Lower lobe of right lung (tissue), 2 donors: Measurements from ENCODE around the gene PCCA. TPM values are rescaled to one million over a fixed set of nuclear protein-coding genes. Genes with fewer than 3 reads are reported as not detected.
A peak's percentile ranks its signal among the peaks of the same experiment; 100 is the strongest.

ENCODE experiments used
- ATAC-seq, 2 donors: fragments of 200-7000 bp; cut with Tn5 transposase; one replicate each; pipeline ENCODE4 v1.9.1; 2020 to 2022; ENCODE audit warnings: mild to moderate bottlenecking in 2 of 2, moderate library complexity in 2 of 2
- DNase-seq: peaks from one replicate; pipeline ENCODE4 v3.0.0-alpha.2; 2020
- H3K27ac ChIP-seq: fragments of 200-600 bp; one replicate; pipeline ENCODE4 v1.8.0; 2022
- H3K27me3 ChIP-seq: fragments of 200-600 bp; one replicate; pipeline ENCODE4 v1.8.0; 2022; ENCODE audit warnings: low read depth
- H3K36me3 ChIP-seq: fragments of 200-600 bp; one replicate; pipeline ENCODE4 v1.8.0; 2022; ENCODE audit warnings: mild to moderate bottlenecking
- H3K4me1 ChIP-seq: fragments of 200-600 bp; one replicate; pipeline ENCODE4 v1.8.0; 2022
- H3K4me3 ChIP-seq: fragments of 200-600 bp; one replicate; pipeline ENCODE4 v1.8.0; 2022; ENCODE audit warnings: mild to moderate bottlenecking
- H3K9me3 ChIP-seq: fragments of 200-600 bp; one replicate; pipeline ENCODE4 v1.8.0; 2022
- intact Hi-C: fragments of 100-400 bp; cut with DNase I; formaldehyde crosslinking; loops from one replicate; pipeline ENCODE4 v1.11.0; 2022
- total RNA-seq: library from RNA; stranded (reverse); fragmentation: NEBNext Ultra II Directional; extraction: Animal tissue kit (Norgen Biotek cat#: 25700); gene quantifications from one replicate; pipeline ENCODE4 v1.2.1, GENCODE V29; 2021
- TF ChIP-seq, protein P1 (sequence below): fragments of 200-600 bp; IDR thresholded peaks from one replicate; pipeline ENCODE4 v1.8.0; 2022; ENCODE audit warnings: antibody characterized with exemption, mild to moderate bottlenecking
- donor health status: DM: no; HTN: yes; CAD: no; lungs with severe emphysema.

PCCA gene
- total RNA-seq, 1 donor from 2014 or later: 37.8 TPM

DNA sequence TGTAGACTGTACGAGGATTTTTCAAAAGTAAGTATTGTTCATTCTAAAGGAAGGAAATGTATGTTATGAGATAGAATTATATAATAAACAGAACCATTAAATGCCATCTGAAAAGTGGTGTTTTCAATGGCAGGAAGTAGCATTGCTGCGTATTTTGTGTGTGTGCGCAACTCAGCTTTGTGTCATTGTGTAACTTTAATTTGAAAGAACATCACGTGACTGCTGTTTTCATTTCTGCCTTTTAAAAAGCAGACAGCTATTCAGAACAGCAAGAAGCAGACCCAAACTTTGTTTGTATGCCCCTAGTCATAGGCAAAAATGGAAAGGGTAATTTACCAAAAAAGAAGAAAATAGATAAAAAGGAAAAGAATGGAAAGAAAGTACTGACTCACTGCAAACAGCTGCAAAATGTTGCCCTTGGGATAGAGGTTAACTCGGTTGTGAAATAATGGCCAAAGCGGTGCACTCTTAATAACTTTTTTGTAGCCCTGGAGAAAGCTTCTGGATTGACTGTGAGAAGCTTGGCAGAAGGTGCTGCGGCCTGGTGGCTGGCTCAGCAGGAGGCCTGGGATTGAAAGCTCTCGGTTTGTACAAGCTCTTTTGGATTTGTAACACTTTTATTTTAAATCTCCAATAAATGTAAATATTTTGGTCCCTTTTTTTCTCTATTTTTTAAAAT is 402.4 kb downstream of the PCCA start:
- H3K4me3 ChIP-seq: no peak overlapping the region
- no peak for DNase-seq
- H3K4me1 ChIP-seq: peaks cover 18% of the 10 kb centered on the region
- no peaks in the 10 kb centered on the region for H3K36me3 ChIP-seq
- H3K27ac ChIP-seq: peak overlapping the region; percentile 31
- H3K27me3 ChIP-seq: no peaks in the 10 kb centered on the region
- peak; percentile 37 to 40 for ATAC-seq
- TF ChIP-seq, protein P1, sequence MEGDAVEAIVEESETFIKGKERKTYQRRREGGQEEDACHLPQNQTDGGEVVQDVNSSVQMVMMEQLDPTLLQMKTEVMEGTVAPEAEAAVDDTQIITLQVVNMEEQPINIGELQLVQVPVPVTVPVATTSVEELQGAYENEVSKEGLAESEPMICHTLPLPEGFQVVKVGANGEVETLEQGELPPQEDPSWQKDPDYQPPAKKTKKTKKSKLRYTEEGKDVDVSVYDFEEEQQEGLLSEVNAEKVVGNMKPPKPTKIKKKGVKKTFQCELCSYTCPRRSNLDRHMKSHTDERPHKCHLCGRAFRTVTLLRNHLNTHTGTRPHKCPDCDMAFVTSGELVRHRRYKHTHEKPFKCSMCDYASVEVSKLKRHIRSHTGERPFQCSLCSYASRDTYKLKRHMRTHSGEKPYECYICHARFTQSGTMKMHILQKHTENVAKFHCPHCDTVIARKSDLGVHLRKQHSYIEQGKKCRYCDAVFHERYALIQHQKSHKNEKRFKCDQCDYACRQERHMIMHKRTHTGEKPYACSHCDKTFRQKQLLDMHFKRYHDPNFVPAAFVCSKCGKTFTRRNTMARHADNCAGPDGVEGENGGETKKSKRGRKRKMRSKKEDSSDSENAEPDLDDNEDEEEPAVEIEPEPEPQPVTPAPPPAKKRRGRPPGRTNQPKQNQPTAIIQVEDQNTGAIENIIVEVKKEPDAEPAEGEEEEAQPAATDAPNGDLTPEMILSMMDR: peak; percentile 12
- no peaks in the 10 kb centered on the region for H3K9me3 ChIP-seq
- intact Hi-C loops: no loop called here

DNA sequence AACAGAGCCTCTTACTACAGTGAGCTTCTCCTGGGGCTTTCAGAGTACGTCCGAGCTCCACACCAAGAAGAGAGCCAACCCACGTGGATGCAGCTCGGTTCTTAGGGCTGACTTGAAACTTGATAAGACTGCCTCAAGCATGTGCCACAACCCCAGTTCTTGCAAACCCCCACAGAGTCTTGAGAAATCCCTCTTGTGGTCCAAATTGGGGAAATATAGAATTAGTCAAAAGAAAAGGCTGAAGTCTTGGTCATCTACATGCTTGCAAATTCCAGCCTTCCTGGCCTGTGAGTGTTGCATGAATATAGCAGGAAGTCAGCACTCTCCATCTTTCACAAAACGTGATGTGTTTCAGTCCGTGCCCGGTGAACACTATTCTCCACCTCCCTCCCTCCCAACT is 404.5 kb downstream of the PCCA start:
- H3K4me3 ChIP-seq: no peak overlapping the region
- intact Hi-C loops: no loop called here
- TF ChIP-seq, protein P1: no peak
- no peaks in the 10 kb centered on the region for H3K36me3 ChIP-seq
- no peak overlapping the region for H3K27ac ChIP-seq
- DNase-seq: no peak
- ATAC-seq: peak in 1 of 2 donors; percentile 18
- H3K27me3 ChIP-seq: no peaks in the 10 kb centered on the region
- H3K4me1 ChIP-seq: peaks cover 18% of the 10 kb centered on the region
- H3K9me3 ChIP-seq: no peaks in the 10 kb centered on the region

- Histone ChIP-seq H3K36me3 (no peaks in the 10 kb centered on the region), H3K27ac (no peak overlapping the region), H3K4me1 (peaks cover 16% of the 10 kb centered on the region), H3K9me3 (no peaks in the 10 kb centered on the region), H3K4me3 (no peak overlapping the region), H3K27me3 (no peaks in the 10 kb centered on the region)
- ATAC-seq (no peak), DNase-seq (no peak)
- TF ChIP-seq, protein P1: no peak
- intact Hi-C loops: no loop called here
These were observed 406.6 kb downstream of the PCCA start for GRCh38 chr13:100495455-100495854.

DNA sequence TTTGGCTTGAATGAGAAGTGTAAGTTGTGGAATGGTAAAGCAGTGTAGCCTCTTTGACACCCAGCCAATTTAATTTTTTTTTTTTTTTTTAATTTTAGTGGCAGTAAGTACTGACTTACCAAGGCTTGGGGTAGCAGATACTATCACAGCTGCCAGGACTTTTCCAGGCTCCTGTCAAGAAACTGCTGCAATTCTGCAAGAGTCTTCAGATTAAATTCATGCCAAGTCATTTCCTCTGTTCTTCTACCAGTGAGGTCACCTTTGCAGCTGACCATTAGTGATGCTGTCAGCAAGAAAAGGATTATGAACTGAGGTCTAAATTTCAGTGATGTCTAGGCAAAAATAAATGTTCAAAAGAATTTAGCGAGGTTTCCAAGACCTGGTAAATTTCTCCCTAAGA is 408.5 kb downstream of the PCCA start:
- no peak overlapping the region for H3K27ac ChIP-seq
- TF ChIP-seq, protein P1: no peak
- no peaks in the 10 kb centered on the region for H3K4me1 ChIP-seq
- ATAC-seq: no peak
- no peak overlapping the region for H3K4me3 ChIP-seq
- DNase-seq: no peak
- no peaks in the 10 kb centered on the region for H3K36me3 ChIP-seq
- no peaks in the 10 kb centered on the region for H3K27me3 ChIP-seq
- no peaks in the 10 kb centered on the region for H3K9me3 ChIP-seq
- intact Hi-C loops: no loop called here

DNA sequence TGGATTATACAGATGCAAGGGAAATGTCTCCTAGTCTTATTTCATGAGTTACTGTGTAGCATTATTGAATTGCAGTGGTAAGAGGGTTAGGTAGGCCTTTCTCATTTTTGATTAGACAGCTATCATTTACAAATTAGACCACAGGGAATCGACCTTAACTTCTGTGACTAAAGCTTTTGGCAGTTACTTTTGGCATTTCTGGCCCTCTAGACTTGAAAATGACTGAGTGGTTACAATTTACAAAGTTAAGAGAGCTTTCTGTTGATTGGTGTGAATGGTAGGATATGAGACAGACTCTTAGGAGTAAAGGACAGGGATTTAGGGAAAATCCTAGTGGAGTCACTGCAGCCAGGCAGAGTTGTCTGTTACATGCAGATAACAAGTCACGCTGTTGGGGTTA is 413.6 kb downstream of the PCCA start:
- intact Hi-C loops: no loop called here
- no peak overlapping the region for H3K4me3 ChIP-seq
- no peak overlapping the region for H3K27ac ChIP-seq
- ATAC-seq (no peak), DNase-seq (no peak)
- no peaks in the 10 kb centered on the region for H3K4me1 ChIP-seq
- H3K9me3 ChIP-seq: no peaks in the 10 kb centered on the region
- no peaks in the 10 kb centered on the region for H3K36me3 ChIP-seq
- H3K27me3 ChIP-seq: no peaks in the 10 kb centered on the region
- TF ChIP-seq, protein P1: no peak
